GM21528 (cell line): ENCODE results near the gene BIN1.
"Not testable (repeated sequence)": the region's sequence is repeated elsewhere in the genome, so short reads cannot be mapped to it uniquely, and the experiment has no call there.

Source experiments
- ATAC-seq: cut with Tn5 transposase; IDR thresholded peaks from one replicate; pipeline ENCODE4 v1.9.1; 2021; ENCODE audit warnings: mild to moderate bottlenecking, moderate library complexity; ENCODE audit not compliant: unreplicated experiment, low FRiP score

The BIN1 gene

GRCh38 chr2:127134833-127135830 lies 28.2 kb upstream of the BIN1 start:
- no peak for ATAC-seq

- no peak for ATAC-seq
Measured at GRCh38 chr2:127134235-127134634, 27.3 kb upstream of the BIN1 start.

- no peak for ATAC-seq
Measured at GRCh38 chr2:127133793-127134192, 26.8 kb upstream of the BIN1 start.

- ATAC-seq, result no peak
Measured at GRCh38 chr2:127130421-127130820, 23.5 kb upstream of the BIN1 start.

GRCh38 chr2:127129937-127130336 lies 23.0 kb upstream of the BIN1 start:
- ATAC-seq, result no peak

GRCh38 chr2:127128445-127128904 lies 21.5 kb upstream of the BIN1 start:
- peak; percentile 91 for ATAC-seq

- no peak for ATAC-seq
Measured at GRCh38 chr2:127125821-127126220, 18.9 kb upstream of the BIN1 start.

GRCh38 chr2:127124426-127124825 lies 17.5 kb upstream of the BIN1 start:
- ATAC-seq, result no peak

GRCh38 chr2:127122361-127123027 lies 15.5 kb upstream of the BIN1 start:
- ATAC-seq, result no peak

- ATAC-seq, result no peak
Measured at GRCh38 chr2:127121776-127122176, 14.8 kb upstream of the BIN1 start.

GRCh38 chr2:127121353-127121752 lies 14.4 kb upstream of the BIN1 start:
- no peak for ATAC-seq

- not testable (repeated sequence) for ATAC-seq
Measured at GRCh38 chr2:127120408-127120807, 13.5 kb upstream of the BIN1 start.

GRCh38 chr2:127118467-127118866 lies 11.5 kb upstream of the BIN1 start:
- ATAC-seq, result no peak

- no peak for ATAC-seq
Measured at GRCh38 chr2:127118038-127118437, 11.1 kb upstream of the BIN1 start.

- ATAC-seq, result no peak
Measured at GRCh38 chr2:127117603-127118002, 10.6 kb upstream of the BIN1 start.

GRCh38 chr2:127115471-127116199 lies 8.7 kb upstream of the BIN1 start:
- ATAC-seq, result no peak

- no peak for ATAC-seq
Measured at GRCh38 chr2:127110985-127111384, 4.0 kb upstream of the BIN1 start.

- ATAC-seq, result no peak
Measured at GRCh38 chr2:127108090-127108523, 1.2 kb upstream of the BIN1 start.

- no peak for ATAC-seq
Measured at GRCh38 chr2:127107622-127107999, 657 bp upstream of the BIN1 start.

- peak; percentile 35 for ATAC-seq
Measured at GRCh38 chr2:127106457-127106990, 430 bp downstream of the BIN1 start.
